Endothelial cell (in vitro differentiated cells): ENCODE measurements around the gene DNASE1L3. TPM values are rescaled to one million over a fixed set of nuclear protein-coding genes. Genes with fewer than 3 reads are reported as not detected.

Experiments used
- DNase-seq: peaks from one replicate; pipeline ENCODE4 v3.0.0; 2021; ENCODE audit warnings: low spot score
- H3K27ac Mint-ChIP-seq: one replicate; pipeline ENCODE4 v1.8.0; 2021; ENCODE audit warnings: mixed read lengths, inconsistent platforms; ENCODE audit not compliant: unreplicated experiment
- H3K27me3 Mint-ChIP-seq: one replicate; pipeline ENCODE4 v1.8.0; 2021; ENCODE audit warnings: mild to moderate bottlenecking, moderate library complexity, mixed read lengths, inconsistent platforms; ENCODE audit not compliant: unreplicated experiment
- H3K36me3 Mint-ChIP-seq: one replicate; pipeline ENCODE4 v1.8.0; 2021; ENCODE audit warnings: mild to moderate bottlenecking, low read depth, mixed read lengths, inconsistent platforms; ENCODE audit not compliant: unreplicated experiment
- H3K4me1 Mint-ChIP-seq: one replicate; pipeline ENCODE4 v1.8.0; 2021; ENCODE audit warnings: mild to moderate bottlenecking, mixed read lengths, inconsistent platforms; ENCODE audit not compliant: unreplicated experiment
- H3K4me3 Mint-ChIP-seq: one replicate; pipeline ENCODE4 v1.8.0; 2021; ENCODE audit warnings: mild to moderate bottlenecking, mixed read lengths, inconsistent platforms; ENCODE audit not compliant: unreplicated experiment
- H3K9me3 Mint-ChIP-seq: one replicate; pipeline ENCODE4 v1.8.0; 2021; ENCODE audit warnings: mixed read lengths, inconsistent platforms; ENCODE audit not compliant: unreplicated experiment
- total RNA-seq: library from RNA; stranded (reverse); fragmentation: NEBNext Ultra II Directional; extraction: Animal tissue kit (Norgen Biotek cat#: 25700); gene quantifications from one replicate; pipeline ENCODE4 v1.2.1, GENCODE V29; 2021; ENCODE audit not compliant: unreplicated experiment
- TF ChIP-seq, protein P1 (sequence below): fragments of 200-600 bp; sonication (generic); IDR thresholded peaks from one replicate; pipeline ENCODE4 v1.5.0; 2021; ENCODE audit warnings: antibody characterized with exemption; ENCODE audit not compliant: unreplicated experiment

The DNASE1L3 gene
- total RNA-seq, 1 donor from 2014 or later, result 1.6 TPM

DNA sequence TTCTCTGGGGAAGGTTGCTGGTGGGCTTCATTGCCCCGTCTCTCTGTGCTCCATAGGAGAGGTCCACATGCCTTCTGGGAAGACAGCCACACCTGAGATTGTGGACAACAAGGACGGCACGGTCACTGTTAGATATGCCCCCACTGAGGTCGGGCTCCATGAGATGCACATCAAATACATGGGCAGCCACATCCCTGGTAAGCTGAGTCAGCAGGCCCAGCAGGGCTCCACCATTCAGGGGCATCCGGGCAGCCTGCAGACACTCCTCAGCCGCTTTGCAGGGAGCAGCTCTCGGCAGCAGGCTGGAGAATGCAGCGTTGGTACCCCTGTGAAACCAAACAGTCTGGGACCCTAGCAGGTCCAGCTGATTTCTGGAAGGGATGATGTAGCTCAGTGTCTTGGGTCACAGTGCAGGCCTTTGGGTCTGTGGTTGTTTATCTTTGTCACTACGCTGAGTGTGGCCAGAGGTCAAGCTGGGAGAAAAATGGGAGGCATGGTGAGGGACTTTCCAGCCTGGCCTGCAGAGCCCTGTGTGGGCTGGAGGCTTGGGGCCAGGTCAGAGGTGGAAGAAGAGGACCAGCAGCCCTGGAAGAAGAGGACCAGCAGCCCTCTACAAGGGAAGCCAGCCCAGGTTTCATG, 67.2 kb downstream of the DNASE1L3 start:
- Mint-ChIP-seq H3K9me3 (no peaks in the 10 kb centered on the region), H3K4me1 (no peaks in the 10 kb centered on the region), H3K27me3 (peaks cover 4% of the 10 kb centered on the region), H3K27ac (no peak overlapping the region), H3K36me3 (peaks cover 76% of the 10 kb centered on the region), H3K4me3 (no peak overlapping the region)
- DNase-seq, result no peak
- TF ChIP-seq, protein P1, sequence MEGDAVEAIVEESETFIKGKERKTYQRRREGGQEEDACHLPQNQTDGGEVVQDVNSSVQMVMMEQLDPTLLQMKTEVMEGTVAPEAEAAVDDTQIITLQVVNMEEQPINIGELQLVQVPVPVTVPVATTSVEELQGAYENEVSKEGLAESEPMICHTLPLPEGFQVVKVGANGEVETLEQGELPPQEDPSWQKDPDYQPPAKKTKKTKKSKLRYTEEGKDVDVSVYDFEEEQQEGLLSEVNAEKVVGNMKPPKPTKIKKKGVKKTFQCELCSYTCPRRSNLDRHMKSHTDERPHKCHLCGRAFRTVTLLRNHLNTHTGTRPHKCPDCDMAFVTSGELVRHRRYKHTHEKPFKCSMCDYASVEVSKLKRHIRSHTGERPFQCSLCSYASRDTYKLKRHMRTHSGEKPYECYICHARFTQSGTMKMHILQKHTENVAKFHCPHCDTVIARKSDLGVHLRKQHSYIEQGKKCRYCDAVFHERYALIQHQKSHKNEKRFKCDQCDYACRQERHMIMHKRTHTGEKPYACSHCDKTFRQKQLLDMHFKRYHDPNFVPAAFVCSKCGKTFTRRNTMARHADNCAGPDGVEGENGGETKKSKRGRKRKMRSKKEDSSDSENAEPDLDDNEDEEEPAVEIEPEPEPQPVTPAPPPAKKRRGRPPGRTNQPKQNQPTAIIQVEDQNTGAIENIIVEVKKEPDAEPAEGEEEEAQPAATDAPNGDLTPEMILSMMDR, result no peak

Other genes starting within 250 kb of the DNASE1L3 start
- 216 TPM for gene FLNB, start 202.6 kb downstream of the DNASE1L3 start, total RNA-seq
- 3.0 TPM for gene ABHD6, start 26.8 kb upstream of the DNASE1L3 start, total RNA-seq
- 15.2 TPM for gene RPP14, start 95.3 kb upstream of the DNASE1L3 start, total RNA-seq
- gene HTD2, start 95.5 kb upstream of the DNASE1L3 start, total RNA-seq, result 8.4 TPM
- gene PXK, start 121.9 kb upstream of the DNASE1L3 start, total RNA-seq, result 18.8 TPM
- 72.8 TPM for gene PDHB, start 222.9 kb upstream of the DNASE1L3 start, total RNA-seq